Adrenal gland (tissue), 12 donors: ENCODE results near the gene MTF2. TPM values are rescaled to one million over a fixed set of nuclear protein-coding genes. Genes with fewer than 3 reads are reported as not detected.
"Not testable (repeated sequence)": the region's sequence is repeated elsewhere in the genome, so short reads cannot be mapped to it uniquely, and the experiment has no call there.

Experiments used
- DNase-seq, 7 donors: peaks; one replicate each; pipeline ENCODE4 v3.0.0-alpha.2; 2019 to 2020
- H3K27ac ChIP-seq, 5 donors: fragments of 200-600 bp; sonication (generic) in 4 of 5; 1 replicate in 3 of 5; 2 replicates in 2 of 5; pipeline versions ENCODE4 v1.5.1 to v1.8.0; 2016 to 2020; ENCODE audit warnings: mild to moderate bottlenecking in 1 of 5
- H3K27me3 ChIP-seq: fragments of 200-600 bp; 2 replicates; pipeline ENCODE4 v1.8.0; 2021
- H3K36me3 ChIP-seq, 2 donors: fragments of 200-600 bp; replicated peaks in 1 of 2; 1 replicate in 1 of 2; 2 replicates in 1 of 2; pipeline versions ENCODE4 v1.5.1 to v1.8.0; 2018 to 2022
- H3K4me1 ChIP-seq, 2 donors: fragments of 200-600 bp; replicated peaks in 1 of 2; 1 replicate in 1 of 2; 2 replicates in 1 of 2; pipeline versions ENCODE4 v1.5.1 to v1.8.0; 2018 to 2021
- H3K4me3 ChIP-seq, 4 donors: fragments of 200-600 bp; sonication (generic) in 3 of 4; one replicate each; pipeline ENCODE4 v1.5.1; 2016 to 2018
- H3K9me3 ChIP-seq, 3 donors: fragments of 200-600 bp; sonication (generic) in 1 of 3; replicated peaks in 1 of 3; 1 replicate in 2 of 3; 2 replicates in 1 of 3; pipeline versions ENCODE4 v1.5.1 to v1.8.0; 2016 to 2021
- POLR2A ChIP-seq, 2 donors: fragments of 450-650 bp; IDR thresholded peaks; one replicate each; pipeline ENCODE4 v1.6.1; 2017; ENCODE audit warnings: antibody characterized with exemption in 2 of 2, mild to moderate bottlenecking in 2 of 2, moderate library complexity in 1 of 2
- WGBS, 4 donors: extraction: QIAGEN DNeasy Blood & Tissue Kit in 2 of 4; methylation state at CpG; one replicate each; pipeline versions ENCODE4 v1.1.5 to v1.1.7; 2013 to 2017; 5-methylcytosine and 5-hydroxymethylcytosine counted together
- intact Hi-C, 2 donors: fragments of 100-400 bp; cut with DNase I; formaldehyde crosslinking; loops; one replicate each; pipeline versions ENCODE4 v1.14.1 to v1.15.0; 2022 to 2023
- polyA plus RNA-seq, 3 donors: library from polyadenylated mRNA; stranded (reverse); fragments of 200-250 nt in 2 of 3; fragments of 350-450 nt in 1 of 3; fragmentation: Illumina TruSeq in 1 of 3; extraction: RNeasy Lipid Tissue Mini Kit (QIAGEN cat#74804) in 1 of 3; gene quantifications; one replicate each; pipeline ENCODE4 v1.2.3, GENCODE V29; 2013 to 2014
- total RNA-seq, 9 donors: library from RNA; depleted of rRNA in 4 of 9; stranded (reverse); fragments of >200 nt in 4 of 9; fragments of 120-200 nt in 1 of 9; fragmentation: NEBNext Ultra II Directional in 1 of 9; extraction: Animal tissue kit (Norgen Biotek cat#: 25700) in 1 of 9; gene quantifications; one replicate each; pipeline versions ENCODE4 v1.1.0 to v1.2.4, GENCODE V29; 2013 to 2023
- TF ChIP-seq, protein P1 (sequence below), 6 experiments: fragments of 450-650 bp in 4 of 6; fragments of 200-600 bp in 2 of 6; sonication (generic) in 1 of 6; IDR thresholded peaks; 1 replicate in 5 of 6; 2 replicates in 1 of 6; pipeline versions ENCODE4 v1.5.1 to v1.8.0; 2016 to 2021; ENCODE audit warnings: antibody characterized with exemption in 6 of 6, mild to moderate bottlenecking in 2 of 6, moderate library complexity in 1 of 6
- donor health status: healthy with polysubstance abuse.
- donor health status: Bipolar disorder and iron deficiency.
- donor health status: DM: yes; HTN: yes; CAD: no.
- donor health status: DM: no; HTN: no; CAD: no.
- donor health status: DM: no; HTN: no; CAD: no.
- donor health status: DM: yes; HTN: yes; CAD: no.

The MTF2 gene
- total and polyA plus RNA-seq, 12 donors: 4.6 to 62.7 (median 20.9) TPM

GRCh38 chr1:93151474-93151873, 72.4 kb downstream of the MTF2 start:
- no peak overlapping the region for H3K27ac ChIP-seq
- peaks cover 0 to 33% of the 10 kb centered on the region in 2 donors for H3K36me3 ChIP-seq
- intact Hi-C loops: no loop called here
- no peak overlapping the region for H3K4me3 ChIP-seq
- TF ChIP-seq, protein P1, sequence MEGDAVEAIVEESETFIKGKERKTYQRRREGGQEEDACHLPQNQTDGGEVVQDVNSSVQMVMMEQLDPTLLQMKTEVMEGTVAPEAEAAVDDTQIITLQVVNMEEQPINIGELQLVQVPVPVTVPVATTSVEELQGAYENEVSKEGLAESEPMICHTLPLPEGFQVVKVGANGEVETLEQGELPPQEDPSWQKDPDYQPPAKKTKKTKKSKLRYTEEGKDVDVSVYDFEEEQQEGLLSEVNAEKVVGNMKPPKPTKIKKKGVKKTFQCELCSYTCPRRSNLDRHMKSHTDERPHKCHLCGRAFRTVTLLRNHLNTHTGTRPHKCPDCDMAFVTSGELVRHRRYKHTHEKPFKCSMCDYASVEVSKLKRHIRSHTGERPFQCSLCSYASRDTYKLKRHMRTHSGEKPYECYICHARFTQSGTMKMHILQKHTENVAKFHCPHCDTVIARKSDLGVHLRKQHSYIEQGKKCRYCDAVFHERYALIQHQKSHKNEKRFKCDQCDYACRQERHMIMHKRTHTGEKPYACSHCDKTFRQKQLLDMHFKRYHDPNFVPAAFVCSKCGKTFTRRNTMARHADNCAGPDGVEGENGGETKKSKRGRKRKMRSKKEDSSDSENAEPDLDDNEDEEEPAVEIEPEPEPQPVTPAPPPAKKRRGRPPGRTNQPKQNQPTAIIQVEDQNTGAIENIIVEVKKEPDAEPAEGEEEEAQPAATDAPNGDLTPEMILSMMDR (IDR thresholded peaks at IDR 0.05): no peak
- TF ChIP-seq POLR2A (IDR thresholded peaks at IDR 0.05): no peak
- no peaks in the 10 kb centered on the region for H3K9me3 ChIP-seq
- H3K27me3 ChIP-seq: no peaks in the 10 kb centered on the region
- peaks cover 0 to 14% of the 10 kb centered on the region in 2 donors for H3K4me1 ChIP-seq
- no peak for DNase-seq

DNA sequence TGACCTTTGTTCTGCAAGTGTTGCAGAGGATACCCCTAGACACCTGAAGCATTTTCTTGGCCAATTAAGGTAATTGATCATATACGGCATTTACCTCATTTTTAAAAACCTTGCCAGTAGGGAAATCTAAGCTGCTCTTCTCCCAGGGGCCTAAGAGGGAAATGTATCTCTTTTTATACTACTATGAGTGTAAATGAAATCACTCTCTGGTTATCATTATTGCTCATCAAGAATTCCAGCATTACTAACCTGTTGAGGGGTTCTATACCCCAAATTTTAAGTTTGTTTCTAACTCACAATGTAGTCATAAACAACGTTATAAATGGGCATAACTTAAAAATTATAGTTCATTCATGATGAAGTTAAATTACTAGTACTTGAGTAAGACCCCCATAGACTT, 73.8 kb downstream of the MTF2 start:
- DNase-seq: no peak

DNA sequence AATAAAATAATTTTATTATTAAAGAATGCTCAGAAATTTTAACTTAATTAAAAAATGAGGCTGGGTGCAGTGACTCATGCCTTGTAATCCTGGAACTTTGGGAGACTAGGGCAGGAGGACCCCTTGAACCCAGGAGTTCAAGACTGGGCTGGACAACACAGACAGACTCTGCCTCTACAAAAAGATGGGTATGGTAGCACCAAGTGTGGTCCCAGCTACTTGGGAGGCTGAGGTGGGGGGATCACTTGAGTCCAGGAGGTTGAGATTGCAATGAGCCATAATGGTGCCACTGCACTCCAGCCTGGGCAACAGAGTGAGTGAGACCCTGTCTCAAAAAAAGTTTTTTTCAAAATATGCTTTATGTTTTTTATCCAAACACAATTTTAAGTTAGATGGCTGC, 75.8 kb downstream of the MTF2 start:
- TF ChIP-seq POLR2A (IDR thresholded peaks at IDR 0.05): no peak
- Histone ChIP-seq H3K27me3 (no peaks in the 10 kb centered on the region), H3K4me1 (peaks cover 0 to 9% of the 10 kb centered on the region in 2 donors), H3K36me3 (peaks cover 0 to 56% of the 10 kb centered on the region in 2 donors), H3K4me3 (no peak overlapping the region), H3K9me3 (no peaks in the 10 kb centered on the region), H3K27ac (no peak overlapping the region)
- no peak for DNase-seq
- intact Hi-C loops: no loop called here

More for the DNA sequence above, 73.8 kb downstream of the MTF2 start:
- Histone ChIP-seq H3K4me3 (no peak overlapping the region), H3K9me3 (no peaks in the 10 kb centered on the region), H3K36me3 (peaks cover 0 to 41% of the 10 kb centered on the region in 2 donors), H3K4me1 (peaks cover 0 to 10% of the 10 kb centered on the region in 2 donors), H3K27ac (no peak overlapping the region), H3K27me3 (no peaks in the 10 kb centered on the region)
- TF ChIP-seq, protein P1 (IDR thresholded peaks at IDR 0.05): no peak
- no peak for TF ChIP-seq POLR2A (IDR thresholded peaks at IDR 0.05)
- 89 to 94% (median 92%) methylated on average over 2 of the region's 2 CpGs for WGBS, 4 donors
- intact Hi-C loops: no loop called here

- no peak overlapping the region for H3K4me3 ChIP-seq
- TF ChIP-seq POLR2A (IDR thresholded peaks at IDR 0.05): no peak
- TF ChIP-seq, protein P1 (IDR thresholded peaks at IDR 0.05): no peak
- 37 to 62% (median 52%) methylated on average over 3 of the region's 3 CpGs for WGBS, 4 donors
- H3K4me1 ChIP-seq: peaks cover 0 to 9% of the 10 kb centered on the region in 2 donors
- intact Hi-C loops: no loop called here
- no peak for DNase-seq
- H3K9me3 ChIP-seq: no peaks in the 10 kb centered on the region
- peaks cover 0 to 56% of the 10 kb centered on the region in 2 donors for H3K36me3 ChIP-seq
- no peak overlapping the region for H3K27ac ChIP-seq
- H3K27me3 ChIP-seq: no peaks in the 10 kb centered on the region
Observed at GRCh38 chr1:93155335-93155734, 76.3 kb downstream of the MTF2 start.

GRCh38 chr1:93159337-93159736, 80.3 kb downstream of the MTF2 start:
- intact Hi-C loops: no loop called here
- H3K27me3 ChIP-seq: no peaks in the 10 kb centered on the region
- H3K36me3 ChIP-seq: peaks cover 0 to 42% of the 10 kb centered on the region in 2 donors
- H3K4me1 ChIP-seq: peaks cover 0 to 18% of the 10 kb centered on the region in 2 donors
- no peak overlapping the region for H3K27ac ChIP-seq
- 65 to 83% (median 72%) methylated on average over 2 of the region's 2 CpGs for WGBS, 4 donors
- no peak for DNase-seq
- H3K4me3 ChIP-seq: no peak overlapping the region
- TF ChIP-seq, protein P1 (IDR thresholded peaks at IDR 0.05): no peak
- TF ChIP-seq POLR2A (IDR thresholded peaks at IDR 0.05): no peak
- no peaks in the 10 kb centered on the region for H3K9me3 ChIP-seq

- WGBS, 4 donors: 95 to 99% (median 96%) methylated on average over 8 of the region's 8 CpGs
- H3K36me3 ChIP-seq: peaks cover 0 to 14% of the 10 kb centered on the region in 2 donors
- H3K27ac ChIP-seq, H3K9me3 ChIP-seq, DNase-seq, H3K27me3 ChIP-seq, H3K4me1 ChIP-seq, intact Hi-C loops, H3K4me3 ChIP-seq: not testable (repeated sequence)
Observed at GRCh38 chr1:93163314-93163713, 84.2 kb downstream of the MTF2 start.
